Nephron (organoid): ENCODE measurements around the gene GLRA3.

Experiments used
- H3K27ac Mint-ChIP-seq, 3 experiments: 2 replicates each; pipeline ENCODE4 v1.8.0; 2020; ENCODE audit warnings: mixed read lengths in 3 of 3, mild to moderate bottlenecking in 2 of 3, moderate library complexity in 1 of 3
- H3K27me3 Mint-ChIP-seq: 2 replicates; pipeline ENCODE4 v1.8.0; 2021; ENCODE audit warnings: low read depth, mild to moderate bottlenecking, moderate library complexity, mixed read lengths
- H3K36me3 Mint-ChIP-seq: 2 replicates; pipeline ENCODE4 v1.8.0; 2020; ENCODE audit warnings: low read depth, mixed read lengths
- H3K4me1 Mint-ChIP-seq: 2 replicates; pipeline ENCODE4 v1.8.0; 2020; ENCODE audit warnings: mixed read lengths
- H3K4me3 Mint-ChIP-seq, 3 experiments: 2 replicates each; pipeline ENCODE4 v1.8.0; 2020; ENCODE audit warnings: mild to moderate bottlenecking in 3 of 3, mixed read lengths in 3 of 3, moderate library complexity in 2 of 3
- H3K9me3 Mint-ChIP-seq: 2 replicates; pipeline ENCODE4 v1.8.0; 2020; ENCODE audit warnings: mixed read lengths
- TF ChIP-seq, protein P1 (sequence below), 3 experiments: fragments of 200-600 bp; sonication (generic); IDR thresholded peaks; one replicate each; pipeline ENCODE4 v1.5.0; 2021; ENCODE audit warnings: antibody characterized with exemption in 3 of 3; ENCODE audit not compliant: unreplicated experiment in 3 of 3

GLRA3 gene

DNA sequence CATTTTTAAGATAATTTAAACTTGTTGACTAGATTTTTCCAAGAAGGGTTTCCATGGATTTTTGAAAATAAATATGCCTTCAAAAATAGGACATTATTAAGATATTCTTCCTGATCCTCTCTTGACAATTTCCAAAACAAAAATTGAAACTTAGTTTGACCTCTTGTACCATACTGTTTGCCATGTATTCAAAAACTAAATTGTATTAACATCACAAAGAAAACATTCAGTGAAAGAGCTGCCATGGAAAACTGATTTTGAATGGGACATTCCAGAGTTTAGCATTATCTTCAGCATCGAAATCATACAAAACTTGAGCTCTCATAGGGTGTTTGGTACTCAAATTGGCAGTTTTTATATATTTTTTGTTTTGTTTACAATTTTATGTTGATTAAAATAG is 238.7 kb downstream of the GLRA3 start:
- H3K4me1 Mint-ChIP-seq: no peaks in the 10 kb centered on the region
- TF ChIP-seq, protein P1, sequence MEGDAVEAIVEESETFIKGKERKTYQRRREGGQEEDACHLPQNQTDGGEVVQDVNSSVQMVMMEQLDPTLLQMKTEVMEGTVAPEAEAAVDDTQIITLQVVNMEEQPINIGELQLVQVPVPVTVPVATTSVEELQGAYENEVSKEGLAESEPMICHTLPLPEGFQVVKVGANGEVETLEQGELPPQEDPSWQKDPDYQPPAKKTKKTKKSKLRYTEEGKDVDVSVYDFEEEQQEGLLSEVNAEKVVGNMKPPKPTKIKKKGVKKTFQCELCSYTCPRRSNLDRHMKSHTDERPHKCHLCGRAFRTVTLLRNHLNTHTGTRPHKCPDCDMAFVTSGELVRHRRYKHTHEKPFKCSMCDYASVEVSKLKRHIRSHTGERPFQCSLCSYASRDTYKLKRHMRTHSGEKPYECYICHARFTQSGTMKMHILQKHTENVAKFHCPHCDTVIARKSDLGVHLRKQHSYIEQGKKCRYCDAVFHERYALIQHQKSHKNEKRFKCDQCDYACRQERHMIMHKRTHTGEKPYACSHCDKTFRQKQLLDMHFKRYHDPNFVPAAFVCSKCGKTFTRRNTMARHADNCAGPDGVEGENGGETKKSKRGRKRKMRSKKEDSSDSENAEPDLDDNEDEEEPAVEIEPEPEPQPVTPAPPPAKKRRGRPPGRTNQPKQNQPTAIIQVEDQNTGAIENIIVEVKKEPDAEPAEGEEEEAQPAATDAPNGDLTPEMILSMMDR (IDR thresholded peaks at IDR 0.05; ENCODE audit: unreplicated experiment in 3 of 3): no peak
- no peak overlapping the region for H3K4me3 Mint-ChIP-seq
- no peaks in the 10 kb centered on the region for H3K36me3 Mint-ChIP-seq
- H3K27ac Mint-ChIP-seq: no peak overlapping the region
- no peaks in the 10 kb centered on the region for H3K27me3 Mint-ChIP-seq
- H3K9me3 Mint-ChIP-seq: no peaks in the 10 kb centered on the region
